H4 (cell line): Measurements from ENCODE around the gene RPS28. TPM values are rescaled to one million over a fixed set of nuclear protein-coding genes. Genes with fewer than 3 reads are reported as not detected.
"Not testable (repeated sequence)": the region's sequence is repeated elsewhere in the genome, so short reads cannot be mapped to it uniquely, and the experiment has no call there.

Source experiments
- DNase-seq: peaks from one replicate; pipeline ENCODE4 v3.0.0-alpha.2; 2015; ENCODE audit warnings: low spot score
- total RNA-seq: library from RNA; depleted of rRNA; stranded (reverse); fragments of >200 nt; shearing (Covaris generic); gene quantifications from 2 replicates; pipeline ENCODE4 v1.2.3, GENCODE V29; 2014

Gene RPS28
- total RNA-seq, 1 experiment from 2014 or later, result 318 TPM

DNA sequence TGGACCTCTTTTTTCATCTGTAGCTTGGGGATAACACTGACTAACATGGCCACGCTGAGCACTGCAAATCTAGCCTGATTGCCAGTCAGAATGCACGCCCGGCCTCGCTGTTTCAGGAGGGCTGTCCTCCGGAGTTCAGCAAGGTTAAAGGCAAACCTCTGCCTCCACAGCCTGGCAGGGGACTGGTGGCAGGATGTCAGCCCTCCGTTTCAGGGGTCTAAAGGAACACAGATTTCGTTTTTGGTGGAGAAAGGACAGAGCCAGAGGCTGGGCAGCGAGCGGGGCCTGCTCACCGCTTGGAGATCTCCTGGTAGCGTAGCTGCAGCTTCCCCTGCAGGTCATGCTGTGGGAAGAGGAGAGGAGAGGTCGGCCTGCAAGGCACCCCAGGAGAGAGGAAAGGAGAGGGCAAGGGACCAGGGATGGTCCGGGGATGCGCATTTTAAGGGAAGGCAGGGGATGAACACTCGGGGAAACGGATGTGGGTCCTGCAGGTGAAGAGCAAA, 681 bp upstream of the RPS28 start:
- no peak for DNase-seq

- DNase-seq, result no peak
Measured at GRCh38 chr19:8321986-8322637, 816 bp downstream of the RPS28 start.

DNA sequence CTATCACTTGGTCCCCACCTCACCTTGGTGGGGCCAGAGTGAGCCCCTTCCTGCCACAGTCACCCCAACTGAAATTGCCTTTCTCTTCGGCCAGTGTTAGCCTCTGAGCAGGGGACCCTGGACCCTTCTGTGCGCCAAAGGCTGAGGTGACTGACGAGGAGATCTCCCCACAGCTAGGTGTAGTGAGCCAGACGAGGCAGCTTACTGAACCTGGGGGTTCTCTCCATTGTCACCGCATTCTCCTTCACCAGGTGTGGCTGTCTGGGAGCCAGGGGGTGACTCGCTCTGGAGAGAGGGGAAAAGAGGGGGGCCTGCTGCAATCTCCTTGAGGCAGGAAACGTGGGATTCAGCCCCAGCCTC, 1.3 kb downstream of the RPS28 start:
- no peak for DNase-seq

DNA sequence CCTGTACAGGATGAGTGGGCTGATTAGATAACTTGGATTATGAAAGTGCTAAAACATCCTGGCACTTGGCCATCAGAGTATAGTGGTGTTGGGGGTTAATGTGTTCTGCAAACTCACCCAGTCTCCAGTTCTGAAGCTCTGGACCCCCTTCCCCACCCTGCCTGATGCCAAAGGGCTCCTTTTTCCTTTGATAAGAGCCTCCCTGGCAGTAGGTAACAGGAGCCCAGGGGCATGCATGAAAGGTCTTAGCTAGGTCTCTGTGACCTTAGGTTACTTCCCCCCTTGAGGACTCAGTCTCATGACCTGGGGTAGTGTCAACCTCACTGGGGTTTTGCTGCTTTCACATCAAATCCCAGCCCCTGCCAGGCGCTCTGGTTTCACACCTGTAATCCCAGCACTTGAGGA, 2.5 kb downstream of the RPS28 start:
- no peak for DNase-seq

GRCh38 chr19:8324186-8325050, 3.1 kb downstream of the RPS28 start:
- DNase-seq, result no peak

DNA sequence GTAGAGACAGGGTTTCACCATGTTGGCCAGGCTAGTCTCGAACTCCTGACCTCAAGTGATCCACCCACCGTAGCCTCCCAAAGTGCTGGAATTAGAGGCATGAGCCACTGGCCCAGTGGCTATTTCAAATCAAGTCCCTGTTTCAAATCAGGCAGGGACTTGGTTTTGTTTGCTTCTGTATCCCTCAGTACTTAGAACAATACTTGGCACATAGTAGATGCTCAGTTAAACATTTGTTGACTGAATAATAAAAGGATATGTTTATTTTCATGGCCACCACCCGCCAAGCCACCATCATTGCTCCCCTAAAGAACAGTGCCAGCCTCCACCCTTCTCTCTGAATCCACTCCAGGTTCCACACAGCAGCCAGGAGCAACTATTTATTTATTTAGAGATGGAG, 4.2 kb downstream of the RPS28 start:
- DNase-seq, result no peak

DNA sequence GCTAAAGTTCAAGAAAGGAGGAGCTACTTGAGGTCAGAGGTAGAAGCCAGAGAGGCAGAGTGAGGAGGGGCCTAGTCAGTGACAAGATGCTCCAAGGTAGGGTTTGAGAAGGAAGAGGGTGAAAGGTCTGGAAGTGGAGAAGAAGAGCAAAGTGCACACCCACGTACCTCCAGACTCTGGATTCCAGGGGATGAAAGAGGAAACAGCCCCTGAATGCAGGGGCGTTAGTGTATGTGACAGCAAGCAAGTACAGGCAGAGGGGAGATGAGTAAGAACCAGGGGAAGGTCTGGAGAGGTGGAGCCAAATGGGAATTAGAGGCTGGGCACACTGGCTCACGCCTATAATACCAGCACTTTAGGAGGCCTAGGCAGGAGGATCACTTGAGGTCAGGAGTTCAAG, 8.7 kb downstream of the RPS28 start:
- no peak for DNase-seq

- no peak for DNase-seq
Measured at GRCh38 chr19:8331263-8331845, 10.1 kb downstream of the RPS28 start.

DNA sequence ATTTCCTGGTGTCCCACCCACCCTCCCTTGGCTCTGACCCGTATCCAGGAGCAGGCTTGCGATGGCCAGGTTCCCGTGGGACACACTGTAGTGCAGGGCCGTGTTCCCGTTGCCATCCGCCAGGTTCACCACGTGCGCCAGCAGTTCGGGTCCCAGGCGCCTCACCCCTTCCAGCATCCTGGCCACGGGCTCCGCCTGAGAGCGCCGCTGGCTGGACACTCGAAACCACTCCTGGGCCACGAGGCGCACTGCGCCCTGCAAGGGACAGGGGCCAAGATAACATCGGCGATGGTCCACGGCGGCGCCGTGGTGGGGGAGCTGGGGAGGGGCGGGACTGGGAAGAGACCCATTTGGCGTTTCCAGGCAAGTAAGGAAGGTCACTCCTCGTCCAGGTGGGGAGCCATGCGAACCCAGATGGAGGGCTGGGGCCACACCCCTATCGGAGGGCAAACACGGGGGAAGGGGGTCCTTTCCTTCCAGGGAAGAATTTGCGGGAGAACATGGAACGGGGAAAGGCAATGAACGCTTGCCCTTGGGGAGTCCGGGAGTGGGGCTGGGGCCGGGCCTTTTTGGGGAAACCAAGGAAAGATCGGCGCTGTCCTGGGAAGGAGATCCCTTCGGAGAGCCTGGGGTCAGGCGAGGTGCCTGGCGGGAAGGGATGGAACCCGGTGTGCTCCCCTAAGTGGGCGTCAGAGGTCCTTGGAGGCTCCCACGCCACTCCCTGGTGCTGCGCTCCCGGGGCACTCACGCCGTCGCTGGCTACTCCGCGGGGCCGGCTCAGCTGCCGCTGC, 11.9 kb downstream of the RPS28 start:
- no peak for DNase-seq

GRCh38 chr19:8333767-8334457, 12.6 kb downstream of the RPS28 start:
- DNase-seq, result no peak

GRCh38 chr19:8334458-8335342, 13.4 kb downstream of the RPS28 start:
- no peak for DNase-seq

- DNase-seq, result no peak
Measured at GRCh38 chr19:8335343-8336071, 14.2 kb downstream of the RPS28 start.

DNA sequence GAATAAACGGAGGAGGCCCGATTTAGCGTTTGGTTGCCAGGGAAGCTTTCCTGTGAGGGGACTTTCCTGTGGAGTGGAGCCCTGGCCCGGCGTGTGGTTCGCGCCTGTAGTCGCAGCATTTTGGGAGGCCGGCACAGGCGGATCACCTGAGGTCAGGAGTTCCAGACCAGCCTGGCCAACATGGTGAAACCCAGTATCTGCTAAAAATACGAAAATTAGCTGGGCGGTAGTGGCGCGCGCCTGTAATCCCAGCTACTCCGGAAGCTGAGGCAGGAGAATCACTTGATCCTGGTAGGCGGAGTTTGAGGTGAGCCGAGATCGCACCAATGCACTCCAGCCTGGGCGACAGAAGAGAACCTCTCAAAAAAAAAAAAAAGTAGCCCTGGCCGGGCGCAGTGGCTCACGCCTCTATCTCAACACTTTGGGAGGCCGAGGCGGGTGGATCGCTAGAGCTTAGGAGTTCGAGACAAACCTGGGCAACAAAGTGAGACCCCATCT, 14.8 kb downstream of the RPS28 start:
- no peak for DNase-seq

GRCh38 chr19:8336660-8337059, 15.4 kb downstream of the RPS28 start:
- DNase-seq, result no peak

GRCh38 chr19:8337728-8338127, 16.4 kb downstream of the RPS28 start:
- no peak for DNase-seq

- no peak for DNase-seq
Measured at GRCh38 chr19:8338835-8339234, 17.5 kb downstream of the RPS28 start.

DNA sequence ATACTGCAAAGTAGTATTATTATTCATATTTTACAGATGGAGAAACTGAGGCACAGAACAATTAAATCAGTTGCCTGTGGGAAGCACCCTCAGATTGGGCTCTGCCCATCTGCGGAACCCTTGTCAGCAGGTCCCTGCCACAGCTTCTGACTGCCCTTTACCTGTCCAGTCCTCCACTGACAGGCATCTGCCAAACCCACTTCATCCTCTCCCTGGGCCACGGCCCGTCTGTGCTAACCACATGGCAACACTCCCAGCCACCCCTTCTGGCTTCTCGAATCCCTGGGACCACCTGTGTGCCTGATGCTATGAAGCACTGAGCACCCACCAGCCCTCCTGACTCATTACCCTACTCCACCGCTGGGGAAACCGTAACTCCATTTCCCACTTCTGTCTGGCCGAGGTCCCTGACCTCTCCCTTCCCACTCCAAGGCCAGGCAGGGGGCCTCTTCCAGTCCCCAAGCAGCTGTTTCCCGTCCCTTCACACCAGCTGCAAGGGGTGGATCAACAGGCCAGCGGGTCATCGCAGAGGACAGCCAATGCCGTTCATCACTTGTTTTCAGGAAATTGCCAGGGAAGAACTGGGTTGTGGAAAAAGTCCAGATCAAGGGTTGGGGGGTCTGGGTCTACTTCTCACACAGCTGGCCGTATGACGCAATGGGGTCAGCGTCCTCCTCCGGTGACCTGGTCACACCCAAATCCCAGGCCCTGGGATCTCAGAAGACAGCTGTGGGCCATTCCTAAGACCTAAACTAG, 19.2 kb downstream of the RPS28 start:
- no peak for DNase-seq

- not testable (repeated sequence) for DNase-seq
Measured at GRCh38 chr19:8341504-8341903, 20.2 kb downstream of the RPS28 start.

DNA sequence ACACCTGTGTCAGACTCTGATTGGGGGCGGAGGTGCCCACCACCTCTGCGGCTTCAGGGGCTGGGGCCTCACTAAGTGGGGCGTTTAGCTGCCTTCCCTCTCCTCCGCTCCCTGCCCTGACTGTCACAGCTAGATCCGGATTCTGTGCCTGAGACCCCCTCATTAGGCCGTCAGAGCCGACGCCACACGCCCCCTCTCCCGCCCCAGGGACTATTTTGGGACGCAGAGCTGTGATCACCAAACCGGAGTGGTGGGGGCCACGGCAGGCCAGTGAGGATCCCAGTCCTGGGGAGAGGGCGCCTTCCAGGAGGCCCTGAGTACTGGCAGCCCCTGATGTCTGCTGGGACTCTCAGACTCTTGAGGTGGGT, 21.0 kb downstream of the RPS28 start:
- no peak for DNase-seq
